Measurements from ENCODE around the gene ZNF101. TPM values are rescaled to one million over a fixed set of nuclear protein-coding genes. Genes with fewer than 3 reads are reported as not detected.
"Not testable (repeated sequence)": the region's sequence is repeated elsewhere in the genome, so short reads cannot be mapped to it uniquely, and the experiment has no call there.

Gene ZNF101
- total RNA-seq, 4 donors from 2014 or later: 5.5 to 8.2 (median 6.5) TPM

- TF ChIP-seq, protein P1, sequence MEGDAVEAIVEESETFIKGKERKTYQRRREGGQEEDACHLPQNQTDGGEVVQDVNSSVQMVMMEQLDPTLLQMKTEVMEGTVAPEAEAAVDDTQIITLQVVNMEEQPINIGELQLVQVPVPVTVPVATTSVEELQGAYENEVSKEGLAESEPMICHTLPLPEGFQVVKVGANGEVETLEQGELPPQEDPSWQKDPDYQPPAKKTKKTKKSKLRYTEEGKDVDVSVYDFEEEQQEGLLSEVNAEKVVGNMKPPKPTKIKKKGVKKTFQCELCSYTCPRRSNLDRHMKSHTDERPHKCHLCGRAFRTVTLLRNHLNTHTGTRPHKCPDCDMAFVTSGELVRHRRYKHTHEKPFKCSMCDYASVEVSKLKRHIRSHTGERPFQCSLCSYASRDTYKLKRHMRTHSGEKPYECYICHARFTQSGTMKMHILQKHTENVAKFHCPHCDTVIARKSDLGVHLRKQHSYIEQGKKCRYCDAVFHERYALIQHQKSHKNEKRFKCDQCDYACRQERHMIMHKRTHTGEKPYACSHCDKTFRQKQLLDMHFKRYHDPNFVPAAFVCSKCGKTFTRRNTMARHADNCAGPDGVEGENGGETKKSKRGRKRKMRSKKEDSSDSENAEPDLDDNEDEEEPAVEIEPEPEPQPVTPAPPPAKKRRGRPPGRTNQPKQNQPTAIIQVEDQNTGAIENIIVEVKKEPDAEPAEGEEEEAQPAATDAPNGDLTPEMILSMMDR (IDR thresholded peaks at IDR 0.05): no peak
- TF ChIP-seq POLR2A (IDR thresholded peaks at IDR 0.05): no peak
- H3K27me3 ChIP-seq: no peaks in the 10 kb centered on the region
- no peak for DNase-seq
- H3K27ac ChIP-seq: no peak overlapping the region
- H3K4me3 ChIP-seq: no peak overlapping the region
- WGBS, 2 donors: 84 to 90% methylated on average over 10 of the region's 10 CpGs
- intact Hi-C loops (cut with DNase I): no loop called here
- H3K9me3 ChIP-seq: peaks cover 0 to 67% (median 8%) of the 10 kb centered on the region in 3 donors
- no peaks in the 10 kb centered on the region for H3K4me1 ChIP-seq
- no peaks in the 10 kb centered on the region for H3K36me3 ChIP-seq
Observed at GRCh38 chr19:19691683-19692082, 23.0 kb downstream of the ZNF101 start.

- Histone ChIP-seq H3K4me3 (no peak overlapping the region), H3K27me3 (no peaks in the 10 kb centered on the region), H3K9me3 (peaks cover 0 to 85% (median 17%) of the 10 kb centered on the region in 3 donors), H3K36me3 (peaks cover 0 to 11% (median 0%) of the 10 kb centered on the region in 3 donors), H3K27ac (no peak overlapping the region), H3K4me1 (no peaks in the 10 kb centered on the region)
- intact Hi-C loops (cut with DNase I): no loop called here
- no peak for DNase-seq
- WGBS, 2 donors: 77 to 81% methylated on average over 2 of the region's 2 CpGs
- TF ChIP-seq POLR2A (IDR thresholded peaks at IDR 0.05): no peak
- TF ChIP-seq, protein P1 (IDR thresholded peaks at IDR 0.05): no peak
Observed at GRCh38 chr19:19696386-19696785, 27.7 kb downstream of the ZNF101 start.

DNA sequence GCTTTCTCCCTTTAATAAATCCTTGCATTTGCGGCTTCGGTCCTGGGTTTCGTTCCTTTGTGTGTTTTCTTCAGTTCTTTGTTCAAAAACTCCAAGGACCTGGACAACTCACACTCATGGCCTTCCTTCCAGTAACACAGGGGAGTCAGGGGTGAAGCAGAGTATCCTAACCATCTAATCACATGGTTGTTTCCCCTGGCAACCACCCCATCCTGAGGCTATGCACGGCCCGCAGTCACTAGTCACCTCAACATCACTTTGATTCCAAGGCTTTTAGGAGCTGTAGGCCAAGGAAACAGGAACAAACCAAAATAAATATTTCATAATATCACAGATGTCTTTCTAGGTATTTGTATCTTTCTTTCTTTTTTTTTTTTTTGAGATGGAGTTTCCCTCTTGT lies 28.9 kb downstream of the ZNF101 start:
- no peak for DNase-seq
- Histone ChIP-seq H3K27me3 (no peaks in the 10 kb centered on the region), H3K27ac (no peak overlapping the region), H3K9me3 (peaks cover 0 to 88% (median 23%) of the 10 kb centered on the region in 3 donors), H3K36me3 (peaks cover 0 to 22% (median 0%) of the 10 kb centered on the region in 3 donors), H3K4me3 (no peak overlapping the region), H3K4me1 (no peaks in the 10 kb centered on the region)
- intact Hi-C loops (cut with DNase I): no loop called here
- no peak for TF ChIP-seq POLR2A (IDR thresholded peaks at IDR 0.05)
- TF ChIP-seq, protein P1 (IDR thresholded peaks at IDR 0.05): no peak
- 74 to 90% methylated on average over 5 of the region's 5 CpGs for WGBS, 2 donors

DNA sequence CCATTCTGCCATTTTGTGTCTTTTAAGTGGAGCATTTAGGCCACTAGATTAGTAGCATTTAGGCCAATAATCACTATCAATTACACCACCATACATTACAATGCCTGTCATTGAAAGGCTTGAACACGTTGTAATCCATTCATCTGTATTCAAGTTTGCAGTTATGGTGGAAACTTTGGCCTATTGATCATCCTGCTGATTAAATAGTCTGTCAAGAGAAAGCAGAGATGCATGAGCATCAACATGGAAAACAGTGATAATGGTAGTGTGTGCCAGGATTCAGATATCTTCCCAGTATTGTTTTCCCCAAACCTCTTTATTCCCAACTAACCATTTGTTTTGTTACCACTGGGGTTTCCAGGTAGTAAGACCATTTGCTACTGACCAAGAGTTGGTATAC lies 31.9 kb downstream of the ZNF101 start:
- H3K27me3 ChIP-seq: not testable (repeated sequence)

GRCh38 chr19:19704836-19705235 lies 36.2 kb downstream of the ZNF101 start:
- DNase-seq: no peak
- no peaks in the 10 kb centered on the region for H3K4me1 ChIP-seq
- H3K27ac ChIP-seq: no peak overlapping the region
- TF ChIP-seq, protein P1 (IDR thresholded peaks at IDR 0.05): no peak
- no peak for TF ChIP-seq POLR2A (IDR thresholded peaks at IDR 0.05)
- H3K4me3 ChIP-seq: no peak overlapping the region
- peaks cover 0 to 62% (median 0%) of the 10 kb centered on the region in 3 donors for H3K36me3 ChIP-seq
- peaks cover 16 to 98% (median 62%) of the 10 kb centered on the region in 3 donors for H3K9me3 ChIP-seq
- WGBS, 2 donors: 83% methylated on average over 6 of the region's 6 CpGs
- no peaks in the 10 kb centered on the region for H3K27me3 ChIP-seq
- intact Hi-C loops (cut with DNase I): no loop called here

More for the DNA sequence above, 31.9 kb downstream of the ZNF101 start:
- H3K4me1 ChIP-seq; H3K27ac ChIP-seq; DNase-seq; H3K4me3 ChIP-seq; intact Hi-C loops (cut with DNase I): not testable (repeated sequence)
- WGBS, 2 donors: 100% methylated on average over 1 of the region's 1 CpG
- Histone ChIP-seq H3K9me3 (peaks cover 4 to 94% (median 29%) of the 10 kb centered on the region in 3 donors), H3K36me3 (peaks cover 0 to 46% (median 0%) of the 10 kb centered on the region in 3 donors)

- intact Hi-C loops (cut with DNase I): no loop called here
- Histone ChIP-seq H3K4me3 (no peak overlapping the region), H3K36me3 (peaks cover 11 to 65% (median 12%) of the 10 kb centered on the region in 3 donors), H3K4me1 (no peaks in the 10 kb centered on the region), H3K27ac (no peak overlapping the region), H3K9me3 (peaks cover 33 to 100% (median 98%) of the 10 kb centered on the region in 3 donors), H3K27me3 (no peaks in the 10 kb centered on the region)
- no peak for TF ChIP-seq POLR2A (IDR thresholded peaks at IDR 0.05)
- TF ChIP-seq, protein P1 (IDR thresholded peaks at IDR 0.05): no peak
- DNase-seq: no peak
- WGBS, 2 donors: 86 to 97% methylated on average over 2 of the region's 2 CpGs
Observed at GRCh38 chr19:19710506-19710905, 41.9 kb downstream of the ZNF101 start.
